Renal cortical epithelial cell (primary cell): Measurements from ENCODE around the gene ETFDH. TPM values are rescaled to one million over a fixed set of nuclear protein-coding genes. Genes with fewer than 3 reads are reported as not detected.
"Not testable (repeated sequence)": the region's sequence is repeated elsewhere in the genome, so short reads cannot be mapped to it uniquely, and the experiment has no call there.

Experiments used
- DNase-seq: peaks from one replicate; pipeline ENCODE4 v3.0.0-alpha.2; 2011; ENCODE audit warnings: low read depth
- total RNA-seq: library from RNA; depleted of rRNA; stranded (reverse); fragments of >200 nt; gene quantifications from 2 replicates; pipeline ENCODE4 v1.2.3, GENCODE V29; 2014

ETFDH gene
- total RNA-seq, 1 donor from 2014 or later, result 36.5 TPM

DNA sequence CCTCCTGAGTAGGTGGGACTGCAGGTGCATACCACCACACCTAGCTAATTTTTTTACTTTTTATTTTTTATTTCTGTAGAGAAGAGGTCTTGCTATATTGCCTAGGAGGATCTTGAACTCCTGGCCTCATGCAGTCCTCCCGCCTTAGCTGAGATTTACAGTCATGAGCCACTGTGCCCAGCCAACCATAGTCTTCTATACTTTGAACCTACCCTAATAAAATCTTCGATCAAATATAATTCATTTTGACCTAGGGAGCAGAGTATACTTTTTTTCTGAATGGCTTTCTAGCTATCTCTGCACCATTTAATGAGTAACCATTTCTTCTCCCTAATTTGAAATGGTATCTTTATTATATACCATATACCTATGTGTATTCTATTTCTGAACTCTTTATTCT, 6.7 kb downstream of the ETFDH start:
- no peak for DNase-seq

DNA sequence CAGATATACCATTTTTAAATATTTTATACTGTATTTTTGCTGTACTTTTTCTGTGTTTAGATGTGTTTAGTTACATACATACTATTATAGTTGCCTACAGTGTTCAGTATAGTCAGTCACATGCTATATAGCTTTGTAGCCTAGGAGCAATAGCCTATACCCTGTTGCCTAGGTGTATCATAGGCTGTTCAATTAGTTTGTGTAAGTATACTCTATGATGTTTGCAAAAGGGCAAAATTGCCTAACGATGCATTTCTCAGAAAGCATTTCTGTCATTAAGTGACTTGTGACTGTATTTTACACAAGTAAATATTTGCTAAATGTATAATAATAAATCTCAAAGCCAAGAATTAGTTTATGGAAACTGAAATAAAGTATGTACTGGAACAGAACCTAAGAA, 9.5 kb downstream of the ETFDH start:
- DNase-seq, result no peak

DNA sequence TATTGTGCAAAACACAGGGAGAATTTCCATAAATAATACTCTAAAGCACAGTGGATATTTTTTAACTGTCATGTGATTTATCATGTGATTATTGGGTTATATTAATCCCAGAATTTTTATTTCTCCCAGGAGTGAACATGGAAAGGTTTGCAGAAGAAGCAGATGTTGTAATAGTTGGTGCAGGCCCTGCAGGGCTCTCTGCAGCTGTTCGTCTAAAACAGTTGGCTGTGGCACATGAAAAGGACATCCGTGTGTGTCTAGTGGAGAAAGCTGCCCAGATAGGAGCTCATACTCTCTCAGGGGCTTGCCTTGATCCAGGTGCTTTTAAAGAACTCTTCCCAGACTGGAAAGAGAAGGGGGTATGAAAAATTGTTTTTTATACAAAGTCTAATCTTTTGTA, 10.0 kb downstream of the ETFDH start:
- DNase-seq, result no peak

DNA sequence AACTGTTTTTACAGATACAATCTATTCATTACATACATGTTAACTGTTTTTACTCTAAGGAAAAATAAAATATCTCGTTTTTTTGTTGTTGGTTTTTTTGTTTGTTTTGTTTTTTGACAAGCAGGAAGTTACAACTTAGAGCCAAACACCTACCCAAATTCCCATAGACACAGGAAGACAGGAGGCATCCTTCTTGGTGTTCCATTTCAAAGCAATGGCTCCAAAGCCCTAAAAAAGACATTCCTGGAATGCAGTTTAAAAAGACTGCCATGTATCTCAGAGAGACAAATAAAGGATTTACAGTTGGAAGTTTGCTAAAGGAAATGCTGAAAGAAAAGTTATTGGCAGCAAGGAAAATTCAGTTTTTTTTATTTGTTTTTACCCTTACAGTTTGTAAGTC, 16.7 kb downstream of the ETFDH start:
- no peak for DNase-seq

DNA sequence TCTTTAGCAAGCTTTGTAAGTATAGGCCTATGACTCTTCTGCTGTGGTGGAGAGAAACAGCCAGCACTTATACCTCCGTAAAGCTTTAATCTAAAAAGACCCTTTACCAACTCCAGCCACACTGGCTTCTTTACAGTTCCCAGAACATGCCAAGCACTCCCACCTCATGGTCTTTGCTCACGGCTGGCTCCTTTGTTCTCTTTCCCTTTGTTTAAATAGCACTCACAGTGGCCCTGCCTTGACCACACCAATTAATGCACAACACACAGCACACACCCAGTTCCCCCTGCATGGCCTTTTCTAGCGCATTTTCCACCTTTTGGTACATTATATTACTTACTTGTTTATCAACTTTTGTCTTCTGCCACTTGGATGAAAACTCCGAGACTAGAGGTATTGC, 32.2 kb downstream of the ETFDH start:
- DNase-seq, result no peak

DNA sequence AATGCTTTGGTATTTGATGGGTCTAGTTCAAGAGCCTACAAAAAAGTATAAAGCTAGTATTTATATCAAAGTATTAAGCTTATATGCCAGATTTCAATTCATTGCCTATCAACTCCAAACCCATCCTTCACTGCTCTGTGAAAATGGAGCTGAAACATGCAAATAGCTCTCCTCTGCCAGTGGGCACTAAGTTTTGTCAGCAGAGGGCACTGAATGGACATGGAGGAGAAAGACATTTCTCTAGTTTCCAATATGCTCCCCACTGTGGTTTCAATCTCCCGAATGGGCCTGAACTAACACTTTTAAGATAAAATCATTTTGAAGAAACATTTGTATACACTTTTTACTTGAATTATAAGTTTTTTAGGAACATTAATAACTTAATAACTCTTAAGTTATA, 38.7 kb downstream of the ETFDH start:
- DNase-seq, result peak; percentile 19

DNA sequence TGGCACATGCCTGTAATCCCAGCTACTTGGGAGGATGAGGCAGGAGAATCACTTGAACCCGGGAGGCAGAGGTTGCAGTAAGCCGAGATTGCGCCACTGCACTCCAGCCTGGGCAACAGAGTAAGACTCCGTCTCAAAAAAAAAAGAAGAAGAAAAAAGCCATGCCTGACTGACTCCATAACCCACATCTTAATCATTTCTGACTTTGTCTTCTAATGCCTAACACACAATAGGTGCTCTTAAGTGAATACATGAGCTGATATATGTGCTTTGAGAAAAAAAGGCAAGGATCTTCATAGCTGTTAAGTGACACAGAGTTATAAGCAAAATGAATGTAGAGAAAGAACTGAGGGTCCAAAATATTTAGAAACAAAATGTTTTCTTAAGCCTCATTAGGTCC, 40.5 kb downstream of the ETFDH start:
- DNase-seq, result not testable (repeated sequence)

DNA sequence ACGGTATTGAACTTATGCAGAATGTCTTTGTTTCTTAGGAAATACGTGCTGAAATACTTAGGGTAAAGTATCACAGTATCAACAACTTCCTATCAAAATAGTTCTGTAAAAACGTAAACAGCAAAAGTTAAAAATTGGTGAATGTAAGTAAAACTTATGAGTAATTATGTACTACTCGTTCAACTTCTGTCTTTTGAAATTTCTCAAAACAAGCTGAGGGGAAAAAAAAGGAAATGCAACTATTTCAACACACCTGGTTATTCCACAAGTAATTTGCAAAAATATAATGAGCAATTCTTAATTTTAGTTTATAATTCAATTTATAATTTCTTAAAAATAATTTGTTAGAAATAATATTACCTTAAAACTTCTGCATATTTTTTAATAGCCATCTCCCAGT, 42.8 kb downstream of the ETFDH start:
- no peak for DNase-seq

DNA sequence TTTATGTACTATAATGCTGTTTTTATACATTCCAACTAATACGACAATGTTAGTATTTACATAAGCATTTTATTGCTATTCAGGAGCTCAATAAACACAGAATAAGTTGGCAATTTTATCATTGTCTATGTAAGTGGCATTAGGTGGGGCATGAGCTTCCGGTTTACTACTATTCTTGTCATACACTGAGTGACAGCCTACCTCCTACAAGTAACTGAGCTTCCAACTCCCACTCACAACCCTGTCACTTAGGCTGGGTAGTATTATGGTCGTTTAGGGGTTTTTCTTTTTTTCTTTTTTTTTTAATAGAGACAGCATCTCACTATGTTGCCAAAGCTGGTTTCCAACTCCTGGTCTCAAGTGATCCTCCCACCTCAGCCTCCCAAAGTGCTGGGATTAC, 43.7 kb downstream of the ETFDH start:
- no peak for DNase-seq

DNA sequence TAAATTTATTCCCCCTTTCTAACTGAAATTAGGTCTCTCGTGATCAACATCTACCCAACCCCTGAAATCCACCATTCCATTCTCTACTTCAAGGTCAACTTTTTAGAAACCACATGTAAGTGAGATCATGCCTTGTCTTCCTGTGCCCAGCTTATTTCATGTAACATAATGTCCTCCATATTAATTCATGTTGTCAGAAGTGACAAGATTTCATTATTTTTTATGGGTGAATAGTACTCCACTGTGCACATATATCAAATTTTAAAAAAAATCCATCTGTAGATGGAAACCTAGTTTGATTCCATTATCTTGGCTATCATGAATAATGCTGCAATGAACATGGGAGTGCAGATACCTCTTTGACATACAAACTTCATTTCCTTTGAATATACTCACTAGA, 49.6 kb downstream of the ETFDH start:
- DNase-seq, result no peak

DNA sequence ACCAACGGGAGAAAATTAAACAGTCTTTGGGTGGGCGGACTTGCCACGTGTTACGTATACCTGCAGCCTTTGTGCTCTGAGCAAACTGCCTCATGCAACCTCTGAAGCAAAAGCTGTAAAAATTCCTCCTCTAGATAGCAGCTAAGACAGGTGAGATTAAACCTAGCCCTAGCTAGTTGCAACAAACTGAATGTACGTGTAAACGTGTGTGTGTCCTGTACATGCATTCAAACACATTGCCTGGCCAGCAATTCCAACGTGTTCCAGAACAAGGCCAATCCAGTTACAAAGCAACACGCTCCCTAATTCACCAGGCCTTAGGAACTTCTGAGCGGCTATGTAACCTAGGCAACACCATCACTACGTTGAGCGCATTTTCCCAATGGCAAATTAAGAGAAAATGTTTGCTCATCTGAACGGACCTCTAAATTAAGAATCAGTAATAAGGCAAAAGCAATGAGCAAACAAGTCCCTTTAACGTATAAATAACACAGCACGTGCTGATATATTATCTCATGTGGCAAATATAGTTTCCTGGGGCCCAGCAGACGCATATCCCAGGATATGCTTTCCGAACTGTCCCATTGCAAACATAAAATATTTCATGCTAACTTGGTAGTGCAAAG, 50.3 kb downstream of the ETFDH start:
- peak; percentile 50 for DNase-seq

DNA sequence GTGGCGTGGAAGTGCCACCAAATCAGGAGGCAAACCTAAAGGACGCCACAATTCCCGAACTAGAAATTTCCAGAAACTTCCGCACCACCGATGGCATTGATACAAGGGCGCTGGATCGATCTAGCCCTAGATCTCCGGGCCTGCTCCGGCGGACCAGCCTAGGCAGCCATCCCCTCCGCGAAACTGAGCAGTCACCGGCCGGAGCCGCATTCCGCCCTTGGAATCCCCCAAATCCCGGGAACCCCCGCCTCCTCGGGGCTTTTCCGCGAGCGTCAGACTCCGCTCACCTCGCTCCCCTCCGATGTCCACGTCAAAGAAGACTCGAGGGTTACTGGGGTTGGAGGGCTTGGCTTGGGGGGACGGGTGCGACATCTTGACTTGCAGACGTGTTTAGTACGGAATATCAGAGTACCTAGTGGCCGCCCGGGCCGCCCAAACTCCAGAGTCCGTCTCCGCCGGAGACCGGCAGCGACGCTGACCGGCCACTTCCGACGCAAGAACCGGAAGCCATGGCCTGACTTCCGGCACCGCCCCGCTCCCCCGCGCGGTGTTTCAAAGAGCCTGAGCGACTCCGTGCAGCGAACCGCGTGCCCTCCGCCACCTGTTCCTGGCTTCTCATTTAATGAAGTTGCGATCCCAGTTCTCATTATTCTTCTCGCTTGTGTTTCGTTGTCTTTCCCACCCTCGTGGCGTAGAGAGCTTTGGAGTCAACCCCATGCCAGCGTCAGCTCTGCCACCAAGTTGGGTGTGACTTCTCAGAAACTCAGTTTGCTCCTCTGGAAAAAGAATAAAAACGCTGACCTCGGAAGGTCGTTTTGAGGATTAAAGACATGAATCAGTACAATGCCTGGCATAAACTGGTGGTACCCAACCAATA, 51.1 kb downstream of the ETFDH start, which contains the start of gene PPID:
PPID (minus strand) TSS at position 480 of the 877 bp plus-strand sequence; CDS start at position 372, 108 bp downstream.
- peak; percentile 61 for DNase-seq

DNA sequence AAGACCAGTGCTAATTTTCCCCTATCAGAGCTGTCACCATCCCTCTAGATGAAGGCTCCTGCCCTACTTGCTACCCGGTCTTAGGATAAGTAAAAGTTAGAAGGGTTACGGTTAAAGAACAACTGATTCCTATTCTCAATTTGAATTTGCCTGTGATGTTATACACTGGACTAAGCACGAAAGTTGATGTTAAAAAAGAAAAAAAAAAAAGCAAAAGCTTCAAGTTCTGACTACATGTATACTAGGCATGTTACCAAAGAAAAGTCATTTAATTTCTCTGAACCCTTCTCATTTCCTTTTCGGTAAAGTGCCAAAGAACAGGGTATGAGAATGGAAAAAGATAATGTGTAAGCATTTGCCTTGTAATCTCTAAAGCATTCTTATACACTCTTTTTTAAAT, 52.5 kb downstream of the ETFDH start:
- no peak for DNase-seq

DNA sequence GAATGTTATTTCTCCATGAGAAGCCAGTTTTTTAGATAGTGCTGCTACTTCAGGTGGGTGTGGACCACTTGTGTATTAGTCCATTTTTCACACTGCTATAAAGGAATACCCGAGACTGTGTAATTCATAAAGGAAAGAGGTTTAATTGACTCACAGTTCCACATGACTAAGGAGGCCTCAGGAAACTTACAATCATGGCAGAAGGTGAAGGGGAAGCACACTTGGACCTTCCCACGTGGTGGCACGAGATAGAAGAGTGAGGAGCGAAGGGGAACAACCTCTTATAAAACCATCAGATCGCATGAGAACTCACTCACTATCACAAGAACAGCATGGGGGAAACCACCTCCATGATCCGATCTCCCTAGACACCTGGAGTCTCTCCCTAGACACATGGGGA, 54.5 kb downstream of the ETFDH start:
- no peak for DNase-seq

DNA sequence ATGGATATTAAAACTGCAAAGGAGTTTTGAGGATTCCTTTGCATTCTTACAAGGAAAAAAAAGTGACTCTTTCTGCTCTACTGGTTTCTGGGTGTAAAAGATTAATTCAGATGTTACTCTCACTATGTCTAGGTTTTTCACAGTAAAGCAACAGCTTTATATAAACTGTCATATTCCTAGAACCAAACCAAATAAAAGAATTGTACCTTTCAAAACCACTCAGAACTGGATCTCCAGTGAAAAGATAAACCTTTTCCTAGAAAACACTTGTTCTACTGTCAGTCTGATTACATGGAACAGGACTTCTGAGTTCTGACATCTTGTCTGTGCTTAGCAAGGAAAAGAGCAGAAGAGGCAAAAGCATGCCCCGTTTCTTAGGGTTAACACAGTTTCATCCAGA, 56.1 kb downstream of the ETFDH start:
- no peak for DNase-seq

DNA sequence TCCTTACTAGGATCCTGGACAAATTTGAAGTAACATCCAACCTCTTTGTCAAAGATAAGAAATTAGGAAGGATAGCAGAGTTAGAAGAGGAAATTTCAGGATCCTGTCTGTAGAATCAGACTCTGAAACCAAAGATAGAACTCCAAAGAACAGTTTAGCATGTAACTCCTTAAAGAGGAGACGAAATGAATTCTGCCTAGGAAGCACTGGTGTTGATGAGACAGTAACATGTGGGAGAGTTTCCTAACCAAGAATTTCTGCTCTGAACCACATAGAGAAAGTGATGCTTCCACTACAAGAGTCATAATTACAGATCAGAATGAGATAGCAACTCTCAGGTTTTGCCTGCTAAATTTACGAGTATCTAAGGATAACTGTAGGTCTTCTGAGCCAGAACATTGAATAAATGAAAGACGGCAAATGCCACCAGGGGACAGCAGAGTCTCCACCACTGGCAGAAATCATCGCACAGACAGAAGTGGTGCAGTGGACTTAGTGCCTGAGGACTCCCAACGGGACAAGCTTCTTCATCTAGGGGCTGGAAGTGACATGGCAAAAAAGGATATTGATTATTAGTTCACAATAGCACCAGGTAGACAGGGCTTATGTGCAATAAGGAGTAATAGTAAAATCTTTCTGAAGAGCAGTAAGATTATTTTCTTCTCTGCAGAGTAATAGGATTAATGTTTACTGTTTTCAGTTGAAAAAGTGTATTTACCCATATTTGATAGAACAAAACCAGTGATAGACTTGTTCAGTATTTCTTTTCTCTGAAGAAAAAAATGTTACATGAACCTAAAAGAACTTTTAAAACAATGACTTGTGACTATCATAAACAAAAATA, 57.8 kb downstream of the ETFDH start:
- peak; percentile 73 for DNase-seq

DNA sequence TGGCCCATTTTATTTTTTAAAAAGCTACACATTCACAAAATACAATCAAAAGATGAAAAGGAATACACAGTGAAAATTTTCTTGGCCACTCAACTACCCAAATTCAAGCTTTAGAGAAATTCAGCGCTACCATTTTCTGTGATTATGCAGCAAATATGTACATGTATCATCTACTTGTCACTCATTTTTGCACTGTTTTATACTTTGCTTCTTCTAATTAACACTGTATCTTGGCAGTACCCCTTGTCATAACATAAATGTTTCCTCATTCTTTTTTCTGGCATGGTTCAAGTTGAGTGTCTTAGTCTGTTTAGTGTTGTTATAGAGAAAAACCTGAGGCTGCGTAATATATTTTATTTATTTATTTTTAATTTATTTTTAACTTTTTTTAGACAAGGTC, 66.8 kb downstream of the ETFDH start:
- DNase-seq, result no peak

DNA sequence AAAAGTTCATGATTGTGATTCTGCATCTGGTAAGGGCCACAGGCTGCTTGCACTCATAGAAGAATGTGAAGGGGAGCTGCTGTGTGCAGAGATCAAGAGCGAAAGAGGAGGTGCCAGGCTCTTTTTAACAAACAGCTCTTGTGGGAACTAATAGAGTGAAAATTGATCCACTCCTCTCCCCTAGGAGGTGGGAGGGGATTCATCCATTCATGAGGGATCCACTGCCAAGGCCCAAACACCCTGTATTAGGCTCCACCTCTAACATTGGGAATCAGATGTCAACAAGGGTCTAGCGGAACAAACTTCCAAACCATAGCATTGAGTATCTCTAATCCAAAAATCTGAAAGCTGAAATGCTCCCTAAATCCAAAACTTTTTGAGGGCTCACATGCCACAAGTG, 67.5 kb downstream of the ETFDH start:
- DNase-seq, result no peak

DNA sequence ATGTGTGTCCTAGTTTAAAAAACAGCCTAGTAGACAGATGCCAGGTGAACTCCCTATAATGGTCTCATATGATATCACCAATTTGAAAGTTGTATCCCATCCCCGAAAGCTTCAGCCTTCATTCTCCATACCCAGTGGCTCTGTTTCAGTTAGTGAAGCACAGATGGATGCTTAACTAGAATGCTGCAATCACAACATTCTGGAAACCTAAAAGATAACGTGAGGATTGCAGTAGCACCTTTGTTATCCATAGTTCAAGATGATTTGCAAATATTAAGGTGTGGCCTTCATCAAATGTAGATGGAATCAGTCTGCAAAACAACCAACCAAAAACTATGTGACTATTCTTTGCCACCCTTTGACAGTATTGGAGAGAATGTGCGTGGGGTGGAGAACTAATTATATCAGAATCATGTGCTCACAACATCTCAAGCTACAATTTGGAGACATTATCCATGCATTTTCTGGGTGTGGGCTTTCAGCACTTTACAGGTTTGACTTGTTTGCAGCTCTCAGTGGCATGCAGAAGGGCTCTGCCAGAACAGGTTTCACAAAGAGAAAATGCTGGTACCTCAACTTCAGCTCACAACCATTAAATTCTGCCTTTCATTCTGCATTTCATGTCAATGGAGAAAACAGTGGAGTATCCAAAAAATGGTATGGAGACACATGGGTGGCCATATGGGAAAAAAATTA, 69.4 kb downstream of the ETFDH start:
- no peak for DNase-seq

DNA sequence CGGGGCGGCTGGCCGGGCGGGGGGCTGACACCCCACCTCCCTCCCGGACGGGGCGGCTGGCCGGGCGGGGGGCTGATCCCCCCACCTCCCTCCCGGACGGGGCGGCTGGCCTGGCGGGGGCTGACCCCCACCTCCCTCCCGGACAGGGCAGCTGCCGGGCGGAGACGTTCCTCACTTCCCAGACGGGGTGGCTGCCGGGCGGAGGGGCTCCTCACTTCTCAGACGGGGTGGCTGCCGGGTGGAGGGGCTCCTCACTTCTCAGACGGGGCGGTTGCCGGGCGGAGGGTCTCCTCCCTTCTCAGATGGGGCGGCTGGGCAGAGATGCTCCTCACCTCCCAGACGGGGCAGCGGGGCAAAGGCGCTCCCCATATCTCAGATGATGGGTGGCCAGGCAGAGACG, 74.4 kb downstream of the ETFDH start:
- not testable (repeated sequence) for DNase-seq

DNA sequence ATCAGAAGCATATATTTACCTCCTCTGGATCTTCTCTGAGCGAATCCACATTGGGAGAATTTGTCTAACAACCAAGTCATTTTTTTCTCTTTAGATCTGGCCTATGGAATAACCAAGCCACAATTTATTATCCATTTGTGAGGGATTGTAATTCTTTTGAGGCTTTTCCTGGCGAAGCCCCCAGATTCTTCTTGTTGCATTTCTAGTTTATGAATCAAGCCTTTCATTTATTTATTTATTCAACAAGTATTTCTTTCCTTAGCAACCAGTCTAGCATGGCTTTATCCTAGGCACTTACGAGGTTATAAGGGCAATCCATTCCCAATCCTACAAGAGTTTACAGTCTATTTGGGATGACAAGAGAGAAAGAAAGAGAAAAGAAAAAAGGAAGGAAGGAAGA, 78.3 kb downstream of the ETFDH start:
- no peak for DNase-seq
